ENCODE results near the gene SLC35F3. TPM values are rescaled to one million over a fixed set of nuclear protein-coding genes. Genes with fewer than 3 reads are reported as not detected.
"Not testable (repeated sequence)": the region's sequence is repeated elsewhere in the genome, so short reads cannot be mapped to it uniquely, and the experiment has no call there.

Gene SLC35F3
- total and polyA plus RNA-seq, 8 donors: 1.4 to 7.1 (median 2.5) TPM

DNA sequence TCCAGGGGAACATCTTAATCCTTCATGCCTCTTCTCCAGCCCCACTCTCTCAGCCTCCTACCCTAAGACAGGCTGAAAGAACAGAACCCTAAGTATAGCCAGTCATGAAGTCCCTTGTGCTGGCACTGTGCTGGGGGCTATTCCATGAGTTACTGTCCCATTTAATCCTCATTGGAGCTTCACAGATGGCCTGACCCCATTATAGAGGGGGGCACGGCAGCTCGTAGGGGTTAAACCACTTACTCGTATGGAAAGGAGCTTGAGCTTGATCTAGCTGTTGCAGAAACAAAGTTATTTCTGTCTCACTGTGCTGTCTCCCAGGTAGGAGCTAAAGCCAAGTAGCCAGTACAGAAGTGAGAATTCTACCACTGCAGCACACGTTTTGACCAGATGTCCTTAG lies 265.6 kb downstream of the SLC35F3 start:
- ATAC-seq (no peak), FAIRE-seq (no peak), DNase-seq (no peak)
- Histone ChIP-seq H3K27me3 (no peaks in the 10 kb centered on the region), H3K4me1 (no peaks in the 10 kb centered on the region), H3K9me3 (no peaks in the 10 kb centered on the region), H3K4me3 (no peak overlapping the region), H3K36me3 (no peaks in the 10 kb centered on the region), H3K27ac (no peak overlapping the region)
- 46 to 48% methylated on average over 4 of the region's 4 CpGs for WGBS, 2 donors
- intact Hi-C loops (cut with DNase I): no loop called here
- TF ChIP-seq, protein P1, sequence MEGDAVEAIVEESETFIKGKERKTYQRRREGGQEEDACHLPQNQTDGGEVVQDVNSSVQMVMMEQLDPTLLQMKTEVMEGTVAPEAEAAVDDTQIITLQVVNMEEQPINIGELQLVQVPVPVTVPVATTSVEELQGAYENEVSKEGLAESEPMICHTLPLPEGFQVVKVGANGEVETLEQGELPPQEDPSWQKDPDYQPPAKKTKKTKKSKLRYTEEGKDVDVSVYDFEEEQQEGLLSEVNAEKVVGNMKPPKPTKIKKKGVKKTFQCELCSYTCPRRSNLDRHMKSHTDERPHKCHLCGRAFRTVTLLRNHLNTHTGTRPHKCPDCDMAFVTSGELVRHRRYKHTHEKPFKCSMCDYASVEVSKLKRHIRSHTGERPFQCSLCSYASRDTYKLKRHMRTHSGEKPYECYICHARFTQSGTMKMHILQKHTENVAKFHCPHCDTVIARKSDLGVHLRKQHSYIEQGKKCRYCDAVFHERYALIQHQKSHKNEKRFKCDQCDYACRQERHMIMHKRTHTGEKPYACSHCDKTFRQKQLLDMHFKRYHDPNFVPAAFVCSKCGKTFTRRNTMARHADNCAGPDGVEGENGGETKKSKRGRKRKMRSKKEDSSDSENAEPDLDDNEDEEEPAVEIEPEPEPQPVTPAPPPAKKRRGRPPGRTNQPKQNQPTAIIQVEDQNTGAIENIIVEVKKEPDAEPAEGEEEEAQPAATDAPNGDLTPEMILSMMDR (IDR thresholded peaks at IDR 0.05): no peak

DNA sequence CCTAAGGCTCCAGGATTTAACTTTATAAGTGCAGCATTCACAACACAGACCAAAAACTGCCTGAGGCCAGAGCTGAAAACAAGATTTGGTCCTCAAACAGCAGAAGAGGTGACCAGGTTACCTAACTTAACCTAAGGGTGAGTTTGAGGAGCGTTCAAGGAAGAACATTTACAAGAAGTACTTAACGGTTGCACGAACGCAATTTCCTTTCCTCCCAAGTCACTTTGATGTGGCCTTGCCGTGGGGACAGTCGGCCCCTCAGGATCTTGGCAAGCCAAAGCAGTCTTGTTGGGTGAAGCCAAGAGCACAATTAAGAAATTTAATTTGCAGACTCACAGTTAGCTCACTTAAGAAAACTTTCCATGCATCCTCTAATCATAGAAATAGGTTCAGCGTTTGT lies 266.1 kb downstream of the SLC35F3 start:
- no peak for ATAC-seq

DNA sequence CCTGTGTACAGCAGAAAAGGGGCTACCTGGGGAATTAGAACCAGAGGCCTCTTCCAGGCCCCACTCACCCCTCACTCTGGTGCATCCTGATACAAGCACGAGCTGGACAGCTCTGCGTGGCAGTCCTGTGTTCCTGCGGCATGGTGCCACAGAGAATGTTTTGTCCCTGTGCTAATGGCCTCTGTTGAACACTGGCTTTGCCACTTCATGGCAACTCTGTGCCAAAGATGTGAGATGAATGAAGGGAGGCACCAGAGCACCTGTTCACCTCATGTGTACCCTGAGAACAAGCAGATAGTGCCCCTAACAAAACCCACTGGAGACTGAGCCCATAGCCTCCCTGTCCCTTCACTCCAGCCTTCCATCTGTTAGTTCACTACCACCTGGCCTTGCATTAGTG lies 269.5 kb downstream of the SLC35F3 start:
- no peak for DNase-seq
- intact Hi-C loops (cut with DNase I): no loop called here
- H3K27me3 ChIP-seq: no peaks in the 10 kb centered on the region
- ATAC-seq: no peak
- FAIRE-seq: no peak
- H3K4me1 ChIP-seq: no peaks in the 10 kb centered on the region
- no peaks in the 10 kb centered on the region for H3K9me3 ChIP-seq
- H3K36me3 ChIP-seq: no peaks in the 10 kb centered on the region
- WGBS, 2 donors: 60 to 69% methylated on average over 3 of the region's 3 CpGs
- no peak overlapping the region for H3K27ac ChIP-seq
- no peak overlapping the region for H3K4me3 ChIP-seq
- TF ChIP-seq, protein P1 (IDR thresholded peaks at IDR 0.05): no peak

More for the DNA sequence above, 266.1 kb downstream of the SLC35F3 start:
- 65 to 68% methylated on average over 7 of the region's 7 CpGs for WGBS, 2 donors
- Histone ChIP-seq H3K36me3 (no peaks in the 10 kb centered on the region), H3K27ac (no peak overlapping the region), H3K4me3 (no peak overlapping the region), H3K4me1 (no peaks in the 10 kb centered on the region), H3K9me3 (no peaks in the 10 kb centered on the region), H3K27me3 (no peaks in the 10 kb centered on the region)
- FAIRE-seq (no peak), DNase-seq (no peak)
- intact Hi-C loops (cut with DNase I): no loop called here
- TF ChIP-seq, protein P1 (IDR thresholded peaks at IDR 0.05): no peak

DNA sequence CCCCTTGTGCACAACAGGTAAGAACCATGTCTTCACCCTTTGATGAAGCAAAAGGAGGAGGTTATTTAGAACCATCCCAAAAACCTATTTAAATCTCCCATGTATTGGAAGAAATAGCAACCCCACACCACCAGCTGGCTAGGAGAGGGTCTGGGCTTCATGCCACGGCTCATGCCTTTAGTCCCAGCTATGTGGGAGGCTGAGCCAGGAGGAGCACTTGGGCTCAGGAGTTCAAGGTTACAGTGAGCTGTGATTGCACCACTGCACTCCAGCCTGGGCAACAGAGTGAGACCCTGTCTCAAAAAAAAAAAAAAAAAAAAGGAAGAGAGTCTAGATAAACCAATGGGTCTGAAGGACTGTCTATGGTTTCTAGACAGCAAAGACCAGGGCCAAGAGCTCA lies 270.9 kb downstream of the SLC35F3 start:
- no peaks in the 10 kb centered on the region for H3K4me1 ChIP-seq
- TF ChIP-seq, protein P1 (IDR thresholded peaks at IDR 0.05): no peak
- H3K9me3 ChIP-seq: no peaks in the 10 kb centered on the region
- no peak overlapping the region for H3K27ac ChIP-seq
- ATAC-seq (no peak), DNase-seq (no peak), FAIRE-seq (no peak)
- H3K4me3 ChIP-seq: no peak overlapping the region
- intact Hi-C loops (cut with DNase I): no loop called here
- 74 to 89% methylated on average over 1 of the region's 1 CpG for WGBS, 2 donors
- H3K27me3 ChIP-seq: no peaks in the 10 kb centered on the region
- no peaks in the 10 kb centered on the region for H3K36me3 ChIP-seq

DNA sequence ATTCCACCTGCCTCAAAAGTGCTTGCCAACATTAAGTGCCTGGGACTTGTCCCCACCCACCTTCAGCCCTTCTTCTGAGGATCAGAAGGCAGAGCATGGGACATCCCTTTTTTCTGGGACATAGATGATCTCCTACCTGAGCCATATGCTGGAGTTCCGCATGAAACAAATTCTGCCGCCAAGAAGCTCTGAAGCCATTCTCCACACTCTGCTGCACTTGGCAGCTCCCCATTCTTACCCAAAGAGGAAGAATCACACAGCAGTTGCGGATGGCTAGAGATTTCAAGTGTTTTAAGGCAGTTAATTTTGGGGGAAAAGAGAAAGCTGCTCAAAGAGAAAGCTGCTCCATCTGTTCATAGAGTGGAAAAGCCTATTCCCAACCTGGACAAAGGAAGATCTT lies 271.5 kb downstream of the SLC35F3 start:
- intact Hi-C loops (cut with DNase I): no loop called here
- TF ChIP-seq, protein P1 (IDR thresholded peaks at IDR 0.05): no peak
- H3K4me1 ChIP-seq: no peaks in the 10 kb centered on the region
- no peak overlapping the region for H3K27ac ChIP-seq
- no peak overlapping the region for H3K4me3 ChIP-seq
- DNase-seq (no peak), ATAC-seq (no peak), FAIRE-seq (no peak)
- H3K36me3 ChIP-seq: no peaks in the 10 kb centered on the region
- no peaks in the 10 kb centered on the region for H3K9me3 ChIP-seq
- WGBS, 2 donors: 89 to 93% methylated on average over 3 of the region's 3 CpGs
- H3K27me3 ChIP-seq: no peaks in the 10 kb centered on the region

DNA sequence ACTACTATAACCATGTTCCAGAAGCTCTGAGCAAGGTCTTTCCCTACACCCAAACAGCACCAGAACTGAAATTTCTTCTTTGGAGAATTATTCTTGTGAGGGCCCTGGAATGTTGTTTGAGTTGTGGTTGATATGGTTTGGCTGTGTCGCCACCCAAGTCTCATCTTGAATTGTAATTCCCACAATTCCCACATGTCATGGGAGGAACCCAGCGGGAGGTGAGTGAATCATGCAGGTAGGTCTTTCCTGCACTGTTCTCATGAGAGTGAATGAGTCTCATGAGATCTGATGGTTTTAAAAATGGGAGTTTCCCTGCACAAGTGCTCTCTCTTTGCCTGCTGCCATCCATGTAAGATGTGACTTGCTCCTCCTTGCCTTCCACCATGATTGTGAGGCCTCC lies 272.4 kb downstream of the SLC35F3 start:
- not testable (repeated sequence) for FAIRE-seq

More for the DNA sequence above, 272.4 kb downstream of the SLC35F3 start:
- H3K27ac ChIP-seq; H3K9me3 ChIP-seq; H3K4me3 ChIP-seq; H3K36me3 ChIP-seq; ATAC-seq; intact Hi-C loops (cut with DNase I); H3K4me1 ChIP-seq; H3K27me3 ChIP-seq; DNase-seq: not testable (repeated sequence)
- 92% methylated on average over 2 of the region's 2 CpGs for WGBS, 2 donors
